T-helper 9 cell (primary cell): ENCODE data around the gene TPD52L1.
"Not testable (repeated sequence)": the region's sequence is repeated elsewhere in the genome, so short reads cannot be mapped to it uniquely, and the experiment has no call there.

Experiments used
- DNase-seq: peaks from one replicate; pipeline ENCODE4 v3.0.0-alpha.2; 2020

Gene TPD52L1

DNA sequence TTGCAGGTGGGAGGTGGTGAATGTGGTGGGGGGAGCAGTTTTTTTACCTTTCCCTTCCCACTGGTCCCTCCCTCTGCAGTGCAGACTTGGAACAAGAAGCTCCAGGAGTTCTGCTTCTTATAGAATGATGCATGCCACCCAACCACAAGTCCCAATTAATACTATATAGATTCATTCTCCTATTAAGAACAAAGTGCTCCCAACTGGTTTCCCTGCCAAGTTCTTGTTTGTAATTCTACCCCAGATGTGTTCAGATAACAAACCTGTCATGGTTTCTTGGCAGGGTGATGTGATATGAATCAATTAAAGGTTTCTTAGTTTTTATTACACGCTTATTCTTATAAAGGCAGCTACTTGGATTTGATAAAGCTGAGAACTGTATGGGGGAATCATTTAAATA is 124.3 kb downstream of the TPD52L1 start:
- DNase-seq = no peak

- no peak for DNase-seq
Observed at GRCh38 chr6:125279961-125280360, 126.4 kb downstream of the TPD52L1 start.

DNA sequence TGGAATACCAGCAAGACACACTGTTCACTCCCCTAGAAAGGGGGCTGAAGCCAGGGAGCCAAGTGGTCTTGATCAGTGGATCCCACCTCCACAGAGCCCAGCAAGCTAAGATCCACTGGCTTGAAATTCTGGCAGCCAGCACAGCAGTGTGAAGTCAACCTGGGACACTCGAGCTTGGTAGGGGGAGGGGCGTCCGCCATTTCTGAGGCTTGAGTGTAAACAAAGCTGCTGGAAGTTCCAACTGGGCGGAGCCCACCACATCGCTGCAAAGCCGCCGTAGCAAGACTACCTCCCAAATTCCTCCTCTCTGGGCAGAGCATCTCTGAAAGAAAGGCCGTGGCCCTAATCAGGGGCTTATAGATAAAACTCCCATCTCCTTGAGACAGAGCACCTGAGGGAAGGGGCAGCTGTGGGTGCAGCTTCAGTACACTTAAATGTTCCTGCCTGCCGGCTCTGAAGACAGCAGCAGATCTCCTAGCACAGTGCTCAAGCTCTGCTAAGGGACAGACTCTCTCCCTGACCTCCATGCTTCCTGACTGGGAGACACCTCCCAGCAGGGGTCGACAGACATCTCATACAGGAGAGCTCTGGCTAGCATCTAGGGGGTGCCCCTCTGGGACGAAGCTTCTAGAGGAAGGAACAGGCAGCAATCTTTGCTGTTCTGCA is 126.9 kb downstream of the TPD52L1 start:
- DNase-seq = not testable (repeated sequence)

- not testable (repeated sequence) for DNase-seq
Observed at GRCh38 chr6:125282470-125282869, 128.9 kb downstream of the TPD52L1 start.

- no peak for DNase-seq
Observed at GRCh38 chr6:125285353-125285752, 131.8 kb downstream of the TPD52L1 start.

- no peak for DNase-seq
Observed at GRCh38 chr6:125285936-125286335, 132.4 kb downstream of the TPD52L1 start.

DNA sequence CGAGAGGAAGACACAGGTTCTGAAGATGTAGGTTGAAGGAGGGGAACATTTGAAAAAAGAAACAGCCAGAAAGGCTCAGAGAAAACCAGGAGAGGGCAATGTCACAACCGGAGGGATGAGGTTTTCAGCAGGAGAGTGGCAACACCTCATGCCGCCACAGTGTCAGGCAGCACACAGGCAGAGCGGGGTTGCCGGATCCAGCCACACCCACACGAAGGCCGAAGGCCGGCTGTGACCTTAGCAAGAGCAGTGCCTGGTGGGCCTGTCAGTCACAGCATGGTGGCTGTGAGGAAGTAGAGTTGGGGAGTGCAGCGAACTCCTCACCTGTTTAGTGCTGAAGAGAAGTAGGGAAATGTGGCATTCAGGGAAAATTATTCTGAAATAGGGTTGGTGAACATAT is 134.1 kb downstream of the TPD52L1 start:
- no peak for DNase-seq

GRCh38 chr6:125293587-125293986 is 140.0 kb downstream of the TPD52L1 start:
- DNase-seq = no peak

DNA sequence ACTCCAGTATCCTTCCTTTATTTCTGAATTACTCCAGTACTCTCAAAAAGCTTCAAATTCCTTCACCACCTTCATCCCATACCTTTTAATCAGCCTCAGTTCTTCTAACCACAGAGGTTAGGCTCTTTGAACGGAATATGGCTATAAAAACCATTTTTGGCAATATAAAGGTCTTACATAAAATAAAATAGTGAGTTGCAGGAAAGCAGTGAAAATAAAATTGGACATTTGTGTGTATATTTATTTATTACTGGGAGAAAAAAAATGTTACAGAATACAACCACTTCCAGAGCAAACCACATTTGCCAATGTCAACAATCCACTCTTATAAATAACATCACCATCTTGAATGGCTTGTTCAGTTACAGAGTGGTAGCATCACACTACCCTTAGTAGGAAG is 140.5 kb downstream of the TPD52L1 start:
- DNase-seq = no peak

- DNase-seq = no peak
Observed at GRCh38 chr6:125294925-125295324, 141.4 kb downstream of the TPD52L1 start.

DNA sequence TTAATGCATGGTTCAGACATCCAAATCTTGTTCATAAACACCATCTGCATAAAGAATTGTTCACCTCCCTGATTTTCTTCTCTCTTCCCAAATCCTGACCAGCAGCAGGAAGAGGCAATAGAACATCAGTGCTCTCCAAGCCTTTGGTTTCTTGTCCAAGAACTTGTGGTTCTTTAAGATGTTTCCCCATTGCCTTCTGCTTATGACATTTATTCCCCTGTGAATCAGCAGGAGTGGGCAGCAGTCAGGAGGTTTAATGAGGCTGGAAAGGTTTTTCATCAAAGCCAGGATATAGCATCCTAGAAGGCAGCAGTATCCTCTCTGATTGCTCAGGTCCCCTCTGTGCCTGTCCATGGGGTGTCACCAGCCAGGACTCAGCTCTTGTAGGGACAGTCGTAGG is 142.9 kb downstream of the TPD52L1 start:
- no peak for DNase-seq

GRCh38 chr6:125299257-125299656 is 145.7 kb downstream of the TPD52L1 start:
- DNase-seq = no peak

DNA sequence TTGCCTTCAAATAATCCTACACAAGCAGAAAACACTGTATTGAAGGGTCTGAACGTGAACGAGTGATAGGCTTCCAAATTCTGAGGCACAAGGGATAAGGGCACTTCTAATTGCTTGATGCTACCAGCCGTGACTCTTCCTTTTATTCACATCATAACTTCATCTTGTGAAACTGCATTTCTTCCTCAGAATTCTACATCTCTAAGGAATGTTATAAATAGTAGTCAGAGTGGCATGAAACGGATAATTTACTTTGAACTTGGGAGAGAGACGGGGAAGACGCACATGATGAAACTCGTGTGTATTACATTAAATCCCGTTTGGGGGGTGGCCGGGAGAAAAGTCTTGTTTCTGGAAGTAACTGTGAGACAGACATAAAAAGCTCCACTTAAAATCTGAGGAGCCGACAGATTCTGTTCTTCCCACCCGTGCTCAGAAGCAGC is 147.4 kb downstream of the TPD52L1 start:
- DNase-seq = no peak

DNA sequence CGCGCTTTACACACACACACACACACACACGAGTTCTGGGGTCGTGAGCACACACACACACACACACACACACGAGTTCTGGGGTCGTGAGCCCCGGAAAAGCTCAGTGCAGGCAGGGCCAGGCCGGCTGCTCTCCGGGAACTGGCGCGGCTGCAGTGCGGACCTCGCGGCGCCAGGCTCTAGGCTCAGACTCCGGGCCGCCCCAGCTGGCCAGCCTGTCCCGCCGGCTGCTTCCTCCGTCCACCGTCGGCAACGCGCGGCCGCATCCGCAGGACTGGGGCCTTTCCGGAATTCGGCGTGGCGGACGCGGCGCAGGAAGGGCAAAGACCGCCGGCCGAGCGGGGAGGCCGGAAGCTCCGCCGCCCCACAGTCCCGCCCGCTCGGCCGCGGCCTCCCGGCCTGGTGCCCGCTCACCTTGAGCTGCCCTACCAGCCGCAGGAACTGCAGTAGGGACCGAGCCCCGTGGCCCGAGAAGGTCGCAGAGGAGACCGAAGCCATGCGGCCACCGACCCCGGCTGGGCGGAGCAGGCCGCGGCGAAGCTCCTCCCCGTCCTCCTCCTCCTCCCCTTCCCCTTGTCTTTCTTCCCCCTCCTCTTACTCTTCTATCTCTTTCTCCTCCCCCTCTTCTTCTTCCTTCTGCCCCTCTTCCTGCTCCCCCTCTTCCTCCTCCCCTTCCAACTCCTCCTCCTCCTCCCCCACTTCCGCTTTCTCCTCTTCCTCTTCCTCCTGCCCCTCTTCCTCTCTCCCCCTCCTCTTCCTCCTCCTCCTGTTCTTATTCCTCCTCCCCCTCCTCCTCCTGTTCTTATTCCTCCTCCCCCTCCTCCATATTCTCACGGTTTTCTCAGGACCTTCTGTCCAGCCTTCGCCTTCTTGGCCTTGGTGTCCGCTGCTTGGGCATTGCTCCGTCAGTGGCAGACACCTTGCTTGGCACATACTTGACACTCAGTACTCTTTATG is 148.1 kb downstream of the TPD52L1 start, which contains the start of gene HDDC2:
TSS of gene HDDC2 (minus strand) at position 533 of the 957 bp plus-strand sequence. CDS start at position 498, 35 bp downstream.
- DNase-seq = peak; percentile 19

GRCh38 chr6:125302840-125303511 is 149.4 kb downstream of the TPD52L1 start:
- DNase-seq = no peak

DNA sequence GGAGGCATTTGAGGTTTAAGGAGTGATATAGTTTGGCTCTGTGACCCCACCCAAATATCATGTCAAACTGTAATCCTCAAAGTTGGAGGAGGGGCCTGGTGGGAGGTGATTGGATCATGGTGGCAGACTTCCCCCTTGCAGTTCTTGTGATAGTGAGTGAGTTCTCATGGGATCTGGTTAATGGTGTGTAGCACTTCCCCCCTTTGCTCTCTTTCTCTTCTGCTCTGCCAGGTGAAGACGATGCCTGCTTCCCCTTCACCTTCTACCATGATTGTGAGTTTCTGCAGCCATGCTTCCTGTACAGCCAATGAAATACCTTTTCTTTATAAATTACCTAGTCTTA is 149.9 kb downstream of the TPD52L1 start:
- no peak for DNase-seq

DNA sequence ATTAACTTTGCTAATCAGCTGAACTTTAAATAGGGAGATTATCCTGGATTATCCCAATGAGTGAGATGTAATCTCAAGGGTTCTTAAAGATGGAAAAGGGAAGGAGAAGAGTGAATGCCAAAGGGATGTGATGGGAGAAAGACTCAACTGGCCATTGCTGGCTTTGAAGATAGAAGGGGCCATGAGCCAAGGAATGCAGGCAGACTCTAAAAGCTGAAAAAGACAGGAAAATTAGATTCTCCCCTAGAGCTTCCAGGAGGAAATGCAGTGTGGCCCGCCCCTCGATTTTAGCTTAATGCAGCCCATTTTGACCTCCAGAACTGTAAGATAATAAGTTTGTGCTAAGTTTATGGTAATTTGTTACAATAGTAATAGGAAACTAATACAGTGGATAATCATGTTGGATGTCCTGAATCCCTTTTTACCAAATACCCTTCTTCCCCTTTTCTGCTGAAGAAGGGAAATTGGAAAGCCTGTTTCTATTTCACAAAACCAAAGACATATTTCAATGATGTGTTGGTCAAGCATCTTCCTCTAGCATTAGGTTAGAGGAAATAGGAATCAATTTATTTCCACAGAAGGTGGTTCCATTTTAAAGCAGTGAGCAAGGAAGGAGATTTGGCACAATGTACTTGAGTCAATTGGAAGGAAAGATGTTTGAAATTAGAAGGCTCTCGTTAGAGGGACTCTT is 151.5 kb downstream of the TPD52L1 start:
- DNase-seq = no peak

DNA sequence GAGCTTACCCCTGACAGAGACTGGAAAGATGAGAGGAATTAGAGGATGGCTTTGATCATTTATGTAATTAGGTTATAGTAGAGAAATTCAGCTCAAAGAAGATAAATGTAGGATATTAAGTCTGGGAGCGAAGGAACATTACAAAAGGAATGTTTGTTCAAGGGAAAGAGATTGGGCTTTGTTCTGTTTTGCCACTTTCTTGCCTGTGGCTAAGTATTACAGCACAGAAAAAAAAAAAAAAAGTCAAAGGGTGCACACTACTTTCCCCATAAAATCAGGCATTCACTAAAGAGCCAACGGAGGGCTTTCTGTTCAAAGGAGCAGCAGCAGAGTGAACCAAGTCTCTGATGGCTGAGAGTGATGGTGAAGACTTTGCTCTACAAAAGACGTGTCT is 153.2 kb downstream of the TPD52L1 start:
- DNase-seq = no peak

- no peak for DNase-seq
Observed at GRCh38 chr6:125307150-125307838, 153.7 kb downstream of the TPD52L1 start.

- no peak for DNase-seq
Observed at GRCh38 chr6:125307964-125308615, 154.5 kb downstream of the TPD52L1 start.

DNA sequence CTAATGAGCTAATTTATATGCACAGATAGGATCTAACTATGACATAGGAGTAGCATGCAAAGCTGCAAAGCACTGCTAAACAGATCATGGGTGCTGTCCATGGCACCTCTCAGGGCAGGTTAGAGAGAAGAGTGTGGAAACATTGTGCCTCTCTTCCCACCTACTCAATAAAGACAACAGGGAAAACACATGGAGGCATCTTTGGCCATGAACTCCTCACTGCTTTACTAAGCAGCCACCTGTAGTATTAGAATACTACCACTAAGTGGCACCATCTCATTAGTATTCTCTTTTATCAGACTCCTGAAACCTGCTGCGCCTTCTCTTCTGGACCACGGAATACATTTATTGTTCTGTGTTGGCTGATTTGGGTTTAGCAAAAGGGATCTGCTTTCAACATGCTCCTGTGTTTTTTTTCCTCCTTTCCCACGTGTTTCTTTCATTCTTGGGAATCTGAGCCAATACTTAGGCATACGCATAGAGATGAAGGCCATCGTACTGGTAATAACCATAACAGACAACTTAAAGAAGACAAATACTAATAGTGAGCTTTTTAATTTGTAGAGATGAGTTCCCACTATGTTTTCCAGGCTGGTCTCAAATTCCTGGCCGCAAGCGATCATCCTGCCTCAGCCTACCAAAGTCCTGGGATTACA is 157.5 kb downstream of the TPD52L1 start:
- no peak for DNase-seq
